Stimulated activated CD4-positive, alpha-beta T cell treated with anti-CD3 and anti-CD28 coated beads, Interleukin-15, amount 100 ng/mL, for 48 hours (primary cell): Measurements from ENCODE around the gene CDC42EP2.

Source experiments
- DNase-seq, 2 donors: peaks; one replicate each; pipeline ENCODE4 v3.0.0-alpha.2; 2020; ENCODE audit warnings: low read depth in 2 of 2

The CDC42EP2 gene

GRCh38 chr11:65355776-65356393 lies 41.2 kb downstream of the CDC42EP2 start:
- no peak for DNase-seq

GRCh38 chr11:65356394-65356972 lies 41.8 kb downstream of the CDC42EP2 start:
- no peak for DNase-seq

- no peak for DNase-seq
Measured at GRCh38 chr11:65357856-65358356, 43.2 kb downstream of the CDC42EP2 start.

DNA sequence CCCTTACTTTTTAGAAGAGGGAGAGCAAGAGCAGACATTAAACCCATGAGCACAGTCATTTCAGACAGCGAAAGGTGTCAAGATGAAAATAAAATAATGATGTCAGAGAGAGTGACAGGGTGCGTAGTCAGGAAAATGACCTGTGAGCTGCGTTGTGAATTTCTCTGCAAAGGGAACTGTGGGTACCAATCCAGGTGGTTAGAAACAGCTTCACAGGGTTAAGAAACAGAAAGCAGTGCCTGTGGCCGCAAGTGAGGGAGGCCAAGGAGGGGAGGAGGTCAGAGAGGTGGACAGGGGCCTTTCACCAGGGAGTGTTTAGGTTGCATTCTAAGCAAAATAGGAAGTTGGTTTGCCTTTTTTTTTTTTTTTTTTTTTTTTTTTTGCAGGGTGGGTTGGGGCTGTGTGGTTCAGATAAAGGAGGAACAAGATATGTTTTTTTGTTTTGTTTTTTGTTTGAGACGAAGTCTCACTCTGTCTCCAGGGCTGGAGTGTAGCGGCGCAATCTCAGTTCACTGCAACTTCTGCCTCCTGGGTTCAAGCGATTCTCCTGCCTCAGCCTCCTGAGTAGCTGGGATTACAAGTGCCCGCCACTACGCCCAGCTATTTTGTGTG lies 47.8 kb downstream of the CDC42EP2 start:
- DNase-seq: no peak

DNA sequence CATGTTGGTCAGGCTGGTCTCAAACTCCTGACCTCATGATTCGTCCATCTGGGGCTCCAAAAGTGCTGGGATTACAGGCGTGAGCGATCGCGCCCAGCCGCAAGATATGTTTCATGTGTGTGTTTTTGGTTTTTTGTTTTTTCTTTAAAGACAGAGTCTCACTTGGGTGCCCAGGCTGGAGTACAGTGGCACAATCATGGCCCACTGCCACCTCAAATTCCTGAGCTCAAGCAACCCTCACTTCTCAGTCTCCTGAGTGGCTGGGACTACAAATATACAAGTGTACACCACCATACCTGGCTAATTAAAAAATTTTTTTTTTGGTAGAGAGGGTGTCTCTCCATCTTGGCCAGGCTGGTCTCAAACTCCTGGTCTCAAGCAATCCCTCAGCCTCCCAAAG lies 48.3 kb downstream of the CDC42EP2 start:
- no peak for DNase-seq

GRCh38 chr11:65363770-65364169 lies 49.1 kb downstream of the CDC42EP2 start:
- DNase-seq: no peak

DNA sequence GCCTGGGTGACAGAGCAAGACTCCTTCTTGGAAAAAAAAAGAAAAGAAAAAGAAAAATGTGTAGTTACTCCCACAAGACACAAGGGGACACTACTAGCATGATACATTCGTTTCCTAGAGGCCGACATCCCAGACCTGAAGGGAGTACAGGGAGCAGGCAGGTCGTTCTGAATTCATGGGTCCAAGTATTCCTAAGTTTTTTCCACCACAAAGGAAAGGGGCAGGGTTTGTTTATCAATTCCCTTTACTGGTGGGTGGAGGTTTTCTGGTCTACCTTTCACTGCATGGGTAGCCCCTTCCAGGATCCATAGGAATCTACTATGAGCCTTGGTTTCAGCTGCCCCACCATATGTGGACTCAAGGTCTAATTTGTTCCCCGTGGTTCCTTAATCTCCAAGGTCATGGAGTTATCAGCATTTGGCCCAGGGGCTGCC lies 51.7 kb downstream of the CDC42EP2 start:
- no peak for DNase-seq

- no peak for DNase-seq
Measured at GRCh38 chr11:65370659-65371049, 56.0 kb downstream of the CDC42EP2 start.
